GM21423 (cell line): ENCODE measurements around the gene CDC42EP1.
"Not testable (repeated sequence)": the region's sequence is repeated elsewhere in the genome, so short reads cannot be mapped to it uniquely, and the experiment has no call there.

Experiments used
- ATAC-seq: cut with Tn5 transposase; IDR thresholded peaks from one replicate; pipeline ENCODE4 v1.9.1; 2021; ENCODE audit warnings: mild to moderate bottlenecking, moderate library complexity; ENCODE audit not compliant: unreplicated experiment

CDC42EP1 gene

GRCh38 chr22:37575490-37576003, 15.3 kb downstream of the CDC42EP1 start:
- no peak for ATAC-seq

GRCh38 chr22:37578002-37578401, 17.7 kb downstream of the CDC42EP1 start:
- ATAC-seq: no peak

GRCh38 chr22:37581504-37581903, 21.2 kb downstream of the CDC42EP1 start:
- ATAC-seq: no peak

GRCh38 chr22:37582526-37582925, 22.2 kb downstream of the CDC42EP1 start:
- ATAC-seq: no peak

GRCh38 chr22:37588546-37589215, 28.4 kb downstream of the CDC42EP1 start:
- ATAC-seq: no peak

GRCh38 chr22:37589636-37590035, 29.4 kb downstream of the CDC42EP1 start:
- ATAC-seq: no peak

GRCh38 chr22:37591081-37591480, 30.8 kb downstream of the CDC42EP1 start:
- ATAC-seq: not testable (repeated sequence)

- no peak for ATAC-seq
Measured at GRCh38 chr22:37591823-37592404, 31.6 kb downstream of the CDC42EP1 start.

GRCh38 chr22:37594237-37594636, 34.0 kb downstream of the CDC42EP1 start:
- ATAC-seq: no peak

GRCh38 chr22:37599153-37599552, 38.9 kb downstream of the CDC42EP1 start:
- no peak for ATAC-seq

- ATAC-seq: no peak
Measured at GRCh38 chr22:37601203-37601539, 40.9 kb downstream of the CDC42EP1 start.

- ATAC-seq: no peak
Measured at GRCh38 chr22:37601540-37602442, 41.5 kb downstream of the CDC42EP1 start.

- not testable (repeated sequence) for ATAC-seq
Measured at GRCh38 chr22:37602546-37603277, 42.4 kb downstream of the CDC42EP1 start.

GRCh38 chr22:37604074-37604473, 43.8 kb downstream of the CDC42EP1 start:
- no peak for ATAC-seq

- ATAC-seq: no peak
Measured at GRCh38 chr22:37604875-37605274, 44.6 kb downstream of the CDC42EP1 start.

GRCh38 chr22:37607010-37607934, 47.0 kb downstream of the CDC42EP1 start:
- no peak for ATAC-seq

GRCh38 chr22:37607935-37608476, 47.7 kb downstream of the CDC42EP1 start:
- no peak for ATAC-seq

- ATAC-seq: peak; percentile 71
Measured at GRCh38 chr22:37608477-37609239, 48.4 kb downstream of the CDC42EP1 start, which contains the start of gene GGA1. Gene GGA1 (plus strand): TSS chr22:37608834. CDS start chr22:37608861, 27 bp downstream.
